Pancreas (tissue), 10 donors: Measurements from ENCODE around the gene ACTR8. TPM values are rescaled to one million over a fixed set of nuclear protein-coding genes. Genes with fewer than 3 reads are reported as not detected.
A peak's percentile ranks its signal among the peaks of the same experiment; 100 is the strongest.

ENCODE experiments used
- ATAC-seq, 4 donors: fragments of 200-7000 bp; cut with Tn5 transposase; one replicate each; pipeline versions ENCODE4 v1.8.0 to v1.9.1; 2020; ENCODE audit warnings: mild to moderate bottlenecking in 4 of 4, moderate library complexity in 4 of 4
- DNase-seq, 6 donors: peaks; one replicate each; pipeline ENCODE4 v3.0.0-alpha.2; 2020
- FAIRE-seq: peaks from 2 replicates; lab custom pipeline; 2012; peaks lifted over from hg19 to GRCh38; lab: Jason Lieb, UNC
- H3K27ac ChIP-seq, 4 donors: fragments of 200-600 bp; sonication (generic); 1 replicate in 3 of 4; 2 replicates in 1 of 4; pipeline versions ENCODE4 v1.5.0 to v1.8.0; 2020
- H3K27me3 ChIP-seq, 4 donors: fragments of 200-600 bp; one replicate each; pipeline ENCODE4 v1.8.0; 2021
- H3K36me3 ChIP-seq, 3 donors: fragments of 200-600 bp; sonication (generic) in 1 of 3; one replicate each; pipeline versions ENCODE4 v1.5.0 to v1.8.0; 2020 to 2021
- H3K4me1 ChIP-seq, 3 donors: fragments of 200-600 bp; one replicate each; pipeline ENCODE4 v1.8.0; 2021
- H3K4me3 ChIP-seq, 4 donors: fragments of 200-600 bp; sonication (generic) in 2 of 4; one replicate each; pipeline versions ENCODE4 v1.5.0 to v1.8.0; 2020 to 2021
- H3K9me3 ChIP-seq, 4 donors: fragments of 200-600 bp; one replicate each; pipeline ENCODE4 v1.8.0; 2021
- WGBS, 2 donors: extraction: QIAGEN DNeasy Blood & Tissue Kit; methylation state at CpG; one replicate each; pipeline ENCODE4 v1.1.7; 2013; 5-methylcytosine and 5-hydroxymethylcytosine counted together
- intact Hi-C, 3 donors: fragments of 100-400 bp; cut with DNase I; formaldehyde crosslinking; loops; one replicate each; pipeline versions ENCODE4 v1.11.1 to v1.14.2; 2022
- polyA plus RNA-seq, 2 donors: library from polyadenylated mRNA; stranded (reverse); fragments of 200-250 nt; gene quantifications; one replicate each; pipeline ENCODE4 v1.2.3, GENCODE V29; 2013
- total RNA-seq, 6 donors: library from RNA; stranded (reverse); fragmentation: NEBNext Ultra II Directional in 4 of 6; extraction: Animal tissue kit (Norgen Biotek cat#: 25700) in 4 of 6; gene quantifications; one replicate each; pipeline versions ENCODE4 v1.2.1 to v1.2.4, GENCODE V29; 2021 to 2023
- TF ChIP-seq, protein P1 (sequence below), 4 donors: fragments of 200-600 bp; sonication (generic) in 3 of 4; IDR thresholded peaks; one replicate each; pipeline versions ENCODE4 v1.5.0 to v1.8.0; 2021; ENCODE audit warnings: antibody characterized with exemption in 4 of 4
- donor health status: healthy with polysubstance abuse.
- donor health status: DM: no; HTN: no; CAD: no; lungs with moderate emphysema.
- donor health status: DM: no; HTN: no; CAD: no.
- donor health status: control.
- donor health status: control.
- donor health status: Bipolar disorder and iron deficiency.
- donor health status: DM: yes; HTN: yes; CAD: no.
- donor health status: DM: no; HTN: no; CAD: no.
- donor health status: DM: no; HTN: no; CAD: no.
- donor health status: DM: yes; HTN: yes; CAD: no.

ACTR8 gene
- total and polyA plus RNA-seq, 8 donors = 9.5 to 19.2 (median 13.6) TPM

DNA sequence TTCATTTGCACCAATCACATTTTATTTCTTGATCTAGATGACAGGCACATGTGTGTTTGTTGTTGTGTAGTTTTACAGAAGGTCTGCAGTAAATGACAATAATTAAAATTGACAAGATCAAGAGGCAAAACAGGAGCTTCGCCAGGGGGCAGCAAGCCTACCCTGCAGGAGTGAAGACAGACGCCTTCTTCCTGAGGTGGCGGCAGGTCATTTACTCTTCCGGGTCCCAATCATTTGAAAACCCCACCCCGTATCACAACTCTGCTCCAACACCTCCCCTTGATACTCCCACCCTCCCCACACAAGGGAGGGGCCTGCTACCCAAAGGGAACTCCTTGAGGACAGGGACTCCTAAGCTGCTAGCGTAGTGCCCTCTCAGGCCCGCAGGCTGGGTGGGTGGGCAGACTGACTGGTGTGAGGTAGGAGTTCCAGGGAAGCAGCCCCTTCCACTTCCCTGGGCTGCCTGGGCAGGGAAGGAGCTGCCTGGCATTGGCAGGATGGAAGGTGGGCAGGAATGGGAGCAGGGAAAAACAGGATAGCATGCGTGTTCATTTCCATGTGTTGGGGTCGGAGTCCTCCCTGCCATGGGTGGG lies 48.8 kb downstream of the ACTR8 start:
- ATAC-seq = no peak
- H3K9me3 ChIP-seq = no peaks in the 10 kb centered on the region
- H3K4me1 ChIP-seq = peaks cover 3 to 14% (median 6%) of the 10 kb centered on the region in 3 donors
- intact Hi-C loops = no loop called here
- peaks cover 0 to 5% (median 0%) of the 10 kb centered on the region in 3 donors for H3K36me3 ChIP-seq
- H3K4me3 ChIP-seq = no peak overlapping the region
- WGBS, 2 donors = 90 to 93% methylated on average over 9 of the region's 9 CpGs
- TF ChIP-seq, protein P1, sequence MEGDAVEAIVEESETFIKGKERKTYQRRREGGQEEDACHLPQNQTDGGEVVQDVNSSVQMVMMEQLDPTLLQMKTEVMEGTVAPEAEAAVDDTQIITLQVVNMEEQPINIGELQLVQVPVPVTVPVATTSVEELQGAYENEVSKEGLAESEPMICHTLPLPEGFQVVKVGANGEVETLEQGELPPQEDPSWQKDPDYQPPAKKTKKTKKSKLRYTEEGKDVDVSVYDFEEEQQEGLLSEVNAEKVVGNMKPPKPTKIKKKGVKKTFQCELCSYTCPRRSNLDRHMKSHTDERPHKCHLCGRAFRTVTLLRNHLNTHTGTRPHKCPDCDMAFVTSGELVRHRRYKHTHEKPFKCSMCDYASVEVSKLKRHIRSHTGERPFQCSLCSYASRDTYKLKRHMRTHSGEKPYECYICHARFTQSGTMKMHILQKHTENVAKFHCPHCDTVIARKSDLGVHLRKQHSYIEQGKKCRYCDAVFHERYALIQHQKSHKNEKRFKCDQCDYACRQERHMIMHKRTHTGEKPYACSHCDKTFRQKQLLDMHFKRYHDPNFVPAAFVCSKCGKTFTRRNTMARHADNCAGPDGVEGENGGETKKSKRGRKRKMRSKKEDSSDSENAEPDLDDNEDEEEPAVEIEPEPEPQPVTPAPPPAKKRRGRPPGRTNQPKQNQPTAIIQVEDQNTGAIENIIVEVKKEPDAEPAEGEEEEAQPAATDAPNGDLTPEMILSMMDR (IDR thresholded peaks at IDR 0.05) = no peak
- FAIRE-seq = no peak
- H3K27ac ChIP-seq = no peak overlapping the region
- DNase-seq = no peak
- no peaks in the 10 kb centered on the region for H3K27me3 ChIP-seq

GRCh38 chr3:53830944-53831343 lies 51.0 kb downstream of the ACTR8 start:
- no peak for FAIRE-seq
- ATAC-seq = no peak
- H3K36me3 ChIP-seq = peaks cover 0 to 5% (median 0%) of the 10 kb centered on the region in 3 donors
- no peaks in the 10 kb centered on the region for H3K9me3 ChIP-seq
- WGBS, 2 donors = 87 to 90% methylated on average over 6 of the region's 6 CpGs
- H3K27ac ChIP-seq = no peak overlapping the region
- peaks cover 7 to 14% (median 14%) of the 10 kb centered on the region in 3 donors for H3K4me1 ChIP-seq
- DNase-seq = no peak
- TF ChIP-seq, protein P1 (IDR thresholded peaks at IDR 0.05) = no peak
- H3K4me3 ChIP-seq = no peak overlapping the region
- no peaks in the 10 kb centered on the region for H3K27me3 ChIP-seq
- intact Hi-C loops = no loop called here

GRCh38 chr3:53829605-53830004 lies 52.3 kb downstream of the ACTR8 start:
- peaks cover 0 to 5% (median 0%) of the 10 kb centered on the region in 3 donors for H3K36me3 ChIP-seq
- no peak overlapping the region for H3K4me3 ChIP-seq
- TF ChIP-seq, protein P1 (IDR thresholded peaks at IDR 0.05) = no peak
- H3K27ac ChIP-seq = no peak overlapping the region
- FAIRE-seq = no peak
- no peaks in the 10 kb centered on the region for H3K27me3 ChIP-seq
- intact Hi-C loops = no loop called here
- 88% methylated on average over 2 of the region's 2 CpGs for WGBS, 2 donors
- H3K4me1 ChIP-seq = peaks cover 4 to 18% (median 6%) of the 10 kb centered on the region in 3 donors
- H3K9me3 ChIP-seq = no peaks in the 10 kb centered on the region
- ATAC-seq = no peak
- no peak for DNase-seq

GRCh38 chr3:53828581-53828980 lies 53.4 kb downstream of the ACTR8 start:
- Histone ChIP-seq H3K4me1 (peaks cover 4 to 18% (median 6%) of the 10 kb centered on the region in 3 donors), H3K27me3 (no peaks in the 10 kb centered on the region), H3K27ac (no peak overlapping the region), H3K36me3 (peaks cover 0 to 8% (median 0%) of the 10 kb centered on the region in 3 donors), H3K4me3 (no peak overlapping the region), H3K9me3 (no peaks in the 10 kb centered on the region)
- DNase-seq = no peak
- no peak for FAIRE-seq
- intact Hi-C loops = no loop called here
- WGBS, 2 donors = 76 to 80% methylated on average over 1 of the region's 1 CpG
- ATAC-seq = no peak
- TF ChIP-seq, protein P1 (IDR thresholded peaks at IDR 0.05) = no peak

DNA sequence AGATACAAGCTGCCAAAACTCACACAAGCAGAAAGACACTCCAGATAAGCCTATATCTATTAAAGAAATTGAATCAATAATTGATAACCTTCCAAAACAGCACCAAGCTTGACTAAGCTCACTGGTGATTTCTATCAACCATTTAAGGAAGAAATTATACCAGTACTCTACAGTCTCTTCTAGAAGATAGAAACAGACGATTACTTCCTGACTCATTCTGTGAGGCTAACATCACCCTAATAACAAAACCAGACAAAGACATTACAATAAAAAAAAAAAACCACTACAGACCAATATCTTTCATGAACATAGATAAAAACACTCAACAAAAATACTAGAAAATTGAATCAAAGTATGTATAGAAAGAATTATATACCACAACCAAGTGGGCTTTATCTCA lies 55.9 kb downstream of the ACTR8 start:
- peaks cover 0 to 28% (median 4%) of the 10 kb centered on the region in 3 donors for H3K36me3 ChIP-seq
- intact Hi-C loops = no loop called here
- ATAC-seq (peak in 1 of 4 donors; percentile 34), DNase-seq (no peak), FAIRE-seq (no peak)
- H3K4me1 ChIP-seq = peaks cover 4 to 18% (median 6%) of the 10 kb centered on the region in 3 donors
- H3K4me3 ChIP-seq = no peak overlapping the region
- TF ChIP-seq, protein P1 (IDR thresholded peaks at IDR 0.05) = no peak
- no peaks in the 10 kb centered on the region for H3K27me3 ChIP-seq
- no peak overlapping the region for H3K27ac ChIP-seq
- 21 to 25% methylated on average over 1 of the region's 1 CpG for WGBS, 2 donors
- no peaks in the 10 kb centered on the region for H3K9me3 ChIP-seq
